Uterus (tissue), 2 donors: ENCODE data around the gene ZCCHC14.

Experiments
- POLR2A ChIP-seq, 2 donors: fragments of 450-650 bp; IDR thresholded peaks; one replicate each; pipeline ENCODE4 v1.6.1; 2016; ENCODE audit warnings: antibody characterized with exemption in 2 of 2, mild to moderate bottlenecking in 1 of 2, moderate library complexity in 1 of 2
- TF ChIP-seq, protein P1 (sequence below), 4 experiments: fragments of 200-600 bp in 2 of 4; fragments of 450-650 bp in 2 of 4; sonication (generic) in 2 of 4; IDR thresholded peaks; one replicate each; pipeline ENCODE4 v1.5.1; 2016 to 2019; ENCODE audit warnings: antibody characterized with exemption in 4 of 4, mild to moderate bottlenecking in 2 of 4, moderate library complexity in 1 of 4

DNA sequence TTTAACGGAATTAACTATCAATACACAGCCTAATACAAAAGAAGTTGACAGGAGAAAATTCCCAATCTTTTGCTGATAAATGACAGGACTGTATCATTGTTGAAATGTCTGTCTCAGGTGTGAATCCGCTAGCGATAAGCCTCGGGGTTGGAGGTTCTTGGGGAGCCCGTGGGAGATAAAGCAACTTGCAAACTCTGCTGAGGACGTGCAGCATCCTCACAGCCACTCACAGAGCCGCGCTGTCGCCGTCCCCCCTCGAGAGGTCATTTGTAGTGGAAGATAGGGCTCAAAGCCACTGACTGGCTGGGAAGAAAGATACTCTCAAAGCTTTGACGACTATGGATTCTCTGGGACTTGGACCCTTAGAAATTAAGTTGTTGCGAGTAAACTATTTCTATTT lies 83.7 kb downstream of the ZCCHC14 start:
- no peak for TF ChIP-seq POLR2A (IDR thresholded peaks at IDR 0.05)
- TF ChIP-seq, protein P1, sequence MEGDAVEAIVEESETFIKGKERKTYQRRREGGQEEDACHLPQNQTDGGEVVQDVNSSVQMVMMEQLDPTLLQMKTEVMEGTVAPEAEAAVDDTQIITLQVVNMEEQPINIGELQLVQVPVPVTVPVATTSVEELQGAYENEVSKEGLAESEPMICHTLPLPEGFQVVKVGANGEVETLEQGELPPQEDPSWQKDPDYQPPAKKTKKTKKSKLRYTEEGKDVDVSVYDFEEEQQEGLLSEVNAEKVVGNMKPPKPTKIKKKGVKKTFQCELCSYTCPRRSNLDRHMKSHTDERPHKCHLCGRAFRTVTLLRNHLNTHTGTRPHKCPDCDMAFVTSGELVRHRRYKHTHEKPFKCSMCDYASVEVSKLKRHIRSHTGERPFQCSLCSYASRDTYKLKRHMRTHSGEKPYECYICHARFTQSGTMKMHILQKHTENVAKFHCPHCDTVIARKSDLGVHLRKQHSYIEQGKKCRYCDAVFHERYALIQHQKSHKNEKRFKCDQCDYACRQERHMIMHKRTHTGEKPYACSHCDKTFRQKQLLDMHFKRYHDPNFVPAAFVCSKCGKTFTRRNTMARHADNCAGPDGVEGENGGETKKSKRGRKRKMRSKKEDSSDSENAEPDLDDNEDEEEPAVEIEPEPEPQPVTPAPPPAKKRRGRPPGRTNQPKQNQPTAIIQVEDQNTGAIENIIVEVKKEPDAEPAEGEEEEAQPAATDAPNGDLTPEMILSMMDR (IDR thresholded peaks at IDR 0.05) = no peak
